Right ventricle myocardium inferior (tissue), 1 donor: ENCODE measurements around the gene ABCA7. TPM values are rescaled to one million over a fixed set of nuclear protein-coding genes. Genes with fewer than 3 reads are reported as not detected.

Experiments
- ATAC-seq: fragments of 200-7000 bp; cut with Tn5 transposase; one replicate; pipeline ENCODE4 v1.9.1; 2020; ENCODE audit warnings: mild to moderate bottlenecking, moderate library complexity
- DNase-seq: peaks from one replicate; pipeline ENCODE4 v3.0.0; 2021; ENCODE audit errors: missing footprints
- intact Hi-C: fragments of 100-400 bp; cut with DNase I; formaldehyde crosslinking; loops from one replicate; pipeline ENCODE4 v1.11.0; 2022
- total RNA-seq: library from RNA; stranded (reverse); fragmentation: NEBNext Ultra II Directional; extraction: Animal tissue kit (Norgen Biotek cat#: 25700); gene quantifications from one replicate; pipeline ENCODE4 v1.2.1, GENCODE V29; 2021
- donor health status: DM: no; HTN: yes; CAD: no; lungs with severe emphysema.

The ABCA7 gene
- total RNA-seq, 1 donor from 2014 or later: 7.7 TPM

GRCh38 chr19:1105008-1105872 is 65.3 kb downstream of the ABCA7 start:
- intact Hi-C loops: no loop called here
- DNase-seq (no peak), ATAC-seq (no peak)

- ATAC-seq (no peak), DNase-seq (no peak)
- intact Hi-C loops: no loop called here
Measured at GRCh38 chr19:1105873-1106840, 66.2 kb downstream of the ABCA7 start.

GRCh38 chr19:1106841-1107660 is 67.1 kb downstream of the ABCA7 start:
- ATAC-seq: no peak
- no peak for DNase-seq
- intact Hi-C loops: no loop called here

- no peak for ATAC-seq
Measured at GRCh38 chr19:1107661-1108261, 67.9 kb downstream of the ABCA7 start.

GRCh38 chr19:1108291-1109031 is 68.6 kb downstream of the ABCA7 start:
- ATAC-seq (no peak), DNase-seq (no peak)
- intact Hi-C loops: no loop called here

More at GRCh38 chr19:1107661-1108261, 67.9 kb downstream of the ABCA7 start:
- DNase-seq: no peak
- intact Hi-C loops: no loop called here

GRCh38 chr19:1109032-1109551 is 69.2 kb downstream of the ABCA7 start:
- DNase-seq (no peak), ATAC-seq (no peak)
- intact Hi-C loops: no loop called here

- DNase-seq: no peak
- ATAC-seq: no peak
- intact Hi-C loops: loop anchor here (5.0 kb wide), 1 partner anchor 82 kb away; no protein-coding TSS in a partner anchor
Measured at GRCh38 chr19:1109697-1110671, 70.1 kb downstream of the ABCA7 start.

GRCh38 chr19:1110809-1111640 is 71.1 kb downstream of the ABCA7 start:
- intact Hi-C loops: loop anchor here (5.0 kb wide), 1 partner anchor 81 kb away; no protein-coding TSS in a partner anchor
- DNase-seq: no peak
- ATAC-seq: no peak

GRCh38 chr19:1111641-1112267 is 71.8 kb downstream of the ABCA7 start:
- DNase-seq: no peak
- intact Hi-C loops: loop anchor here (2.0 to 5.0 kb wide), 2 partner anchors 81 to 129 kb away; partner anchors contain the start of gene ATP5F1D
- ATAC-seq: no peak

GRCh38 chr19:1112268-1113029 is 72.5 kb downstream of the ABCA7 start:
- ATAC-seq: peak; percentile 26
- DNase-seq: no peak
- intact Hi-C loops: loop anchor here (2.0 to 5.0 kb wide), 2 partner anchors 80 to 128 kb away; partner anchors contain the start of gene ATP5F1D

- peak; percentile 94 for ATAC-seq
- intact Hi-C loops: loop anchor here (2.0 to 5.0 kb wide), 2 partner anchors 79 to 127 kb away; partner anchors contain the start of gene ATP5F1D
- peak; percentile 97 for DNase-seq
Measured at GRCh38 chr19:1113030-1113985, 73.4 kb downstream of the ABCA7 start.

GRCh38 chr19:1113986-1114483 is 74.1 kb downstream of the ABCA7 start:
- intact Hi-C loops: loop anchor here (2.0 to 5.0 kb wide), 2 partner anchors 78 to 127 kb away; partner anchors contain the start of gene ATP5F1D
- DNase-seq (no peak), ATAC-seq (no peak)
